GM10266 (cell line): Measurements from ENCODE around the gene UNC93A.
"Not testable (repeated sequence)": the region's sequence is repeated elsewhere in the genome, so short reads cannot be mapped to it uniquely, and the experiment has no call there.

Source experiments
- DNase-seq: peaks from one replicate; pipeline ENCODE4 v3.0.0; 2012; ENCODE audit errors: extremely low spot score
- TF ChIP-seq, protein P1 (sequence below): IDR thresholded peaks from 2 replicates; pipeline ENCODE4 v1.5.1; 2012; ENCODE audit warnings: mild to moderate bottlenecking, low read depth; ENCODE audit not compliant: control insufficient read depth, insufficient read depth; ENCODE audit errors: missing control alignments

UNC93A gene

DNA sequence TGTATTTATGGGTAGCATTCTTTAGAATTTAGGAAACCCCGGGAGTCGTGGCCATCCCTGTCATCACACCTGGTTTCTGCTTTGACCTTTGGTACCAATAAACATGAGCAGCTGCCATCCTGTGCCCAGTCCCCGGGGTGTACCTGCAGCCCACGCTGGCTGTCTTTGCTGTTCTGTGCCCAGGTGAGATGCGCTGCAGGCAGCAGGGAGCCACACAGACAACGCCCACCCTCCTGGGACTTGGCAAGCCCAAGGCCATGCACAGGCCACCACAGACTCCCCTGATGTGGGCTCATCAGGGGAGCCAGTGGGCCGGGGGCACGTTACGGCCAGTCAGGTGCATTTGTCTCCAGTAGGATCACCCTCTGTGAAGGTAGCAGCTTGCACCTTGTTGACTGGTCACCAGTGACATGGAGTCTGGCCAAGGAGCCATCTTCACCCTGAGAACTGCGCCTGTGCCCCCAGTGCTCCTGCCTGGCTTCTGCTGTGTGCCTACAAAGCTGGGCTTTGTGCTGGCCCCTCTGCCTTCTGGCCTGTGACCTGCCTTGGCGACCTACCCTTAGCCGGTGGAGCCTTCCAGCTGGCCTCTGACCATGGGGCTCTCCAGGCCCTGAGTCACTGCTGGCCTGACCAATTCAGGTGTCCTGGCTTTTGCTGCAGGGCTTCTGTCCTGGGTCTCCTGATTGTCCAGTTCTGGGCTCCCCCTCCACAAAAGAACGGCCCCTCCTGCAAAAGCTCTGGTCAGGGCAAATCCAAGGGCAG lies 14.2 kb upstream of the UNC93A start:
- TF ChIP-seq, protein P1, sequence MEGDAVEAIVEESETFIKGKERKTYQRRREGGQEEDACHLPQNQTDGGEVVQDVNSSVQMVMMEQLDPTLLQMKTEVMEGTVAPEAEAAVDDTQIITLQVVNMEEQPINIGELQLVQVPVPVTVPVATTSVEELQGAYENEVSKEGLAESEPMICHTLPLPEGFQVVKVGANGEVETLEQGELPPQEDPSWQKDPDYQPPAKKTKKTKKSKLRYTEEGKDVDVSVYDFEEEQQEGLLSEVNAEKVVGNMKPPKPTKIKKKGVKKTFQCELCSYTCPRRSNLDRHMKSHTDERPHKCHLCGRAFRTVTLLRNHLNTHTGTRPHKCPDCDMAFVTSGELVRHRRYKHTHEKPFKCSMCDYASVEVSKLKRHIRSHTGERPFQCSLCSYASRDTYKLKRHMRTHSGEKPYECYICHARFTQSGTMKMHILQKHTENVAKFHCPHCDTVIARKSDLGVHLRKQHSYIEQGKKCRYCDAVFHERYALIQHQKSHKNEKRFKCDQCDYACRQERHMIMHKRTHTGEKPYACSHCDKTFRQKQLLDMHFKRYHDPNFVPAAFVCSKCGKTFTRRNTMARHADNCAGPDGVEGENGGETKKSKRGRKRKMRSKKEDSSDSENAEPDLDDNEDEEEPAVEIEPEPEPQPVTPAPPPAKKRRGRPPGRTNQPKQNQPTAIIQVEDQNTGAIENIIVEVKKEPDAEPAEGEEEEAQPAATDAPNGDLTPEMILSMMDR: no peak
- DNase-seq: no peak

DNA sequence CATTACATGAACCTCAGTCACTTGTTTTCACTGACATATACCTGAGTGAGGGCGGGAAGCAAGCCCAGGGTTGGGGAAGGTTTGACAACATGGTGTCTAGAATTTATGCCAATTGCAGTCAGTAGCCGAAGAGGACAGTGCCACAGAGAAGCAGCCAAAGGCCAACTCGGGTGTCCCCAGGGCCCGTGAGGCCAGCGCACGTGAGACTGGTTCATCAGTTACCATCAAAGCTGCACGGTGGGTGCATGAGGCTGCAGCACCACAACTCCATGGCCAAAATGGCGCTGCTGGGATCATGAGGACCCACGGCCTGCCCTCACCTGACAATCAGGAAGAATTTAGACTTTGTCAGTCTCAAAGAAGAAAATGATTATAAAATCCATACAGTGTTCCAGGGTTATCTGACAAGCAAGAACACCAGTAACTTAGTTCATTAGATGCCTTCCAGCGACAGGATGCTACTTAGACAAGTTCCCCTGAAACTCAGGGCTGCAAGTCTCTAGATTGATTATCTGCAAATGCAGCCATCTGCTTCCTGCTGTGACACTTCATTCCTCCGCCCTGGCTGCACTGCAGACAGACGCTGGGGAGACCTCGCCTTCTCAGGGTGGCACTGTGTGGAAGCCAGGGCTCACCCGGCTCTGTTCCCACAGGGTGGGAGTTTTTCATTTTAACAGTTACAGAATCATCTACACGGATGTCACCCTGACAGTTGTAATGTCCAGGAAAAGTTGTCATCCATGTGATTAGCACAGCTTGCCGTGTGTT lies 12.8 kb upstream of the UNC93A start:
- not testable (repeated sequence) for DNase-seq

DNA sequence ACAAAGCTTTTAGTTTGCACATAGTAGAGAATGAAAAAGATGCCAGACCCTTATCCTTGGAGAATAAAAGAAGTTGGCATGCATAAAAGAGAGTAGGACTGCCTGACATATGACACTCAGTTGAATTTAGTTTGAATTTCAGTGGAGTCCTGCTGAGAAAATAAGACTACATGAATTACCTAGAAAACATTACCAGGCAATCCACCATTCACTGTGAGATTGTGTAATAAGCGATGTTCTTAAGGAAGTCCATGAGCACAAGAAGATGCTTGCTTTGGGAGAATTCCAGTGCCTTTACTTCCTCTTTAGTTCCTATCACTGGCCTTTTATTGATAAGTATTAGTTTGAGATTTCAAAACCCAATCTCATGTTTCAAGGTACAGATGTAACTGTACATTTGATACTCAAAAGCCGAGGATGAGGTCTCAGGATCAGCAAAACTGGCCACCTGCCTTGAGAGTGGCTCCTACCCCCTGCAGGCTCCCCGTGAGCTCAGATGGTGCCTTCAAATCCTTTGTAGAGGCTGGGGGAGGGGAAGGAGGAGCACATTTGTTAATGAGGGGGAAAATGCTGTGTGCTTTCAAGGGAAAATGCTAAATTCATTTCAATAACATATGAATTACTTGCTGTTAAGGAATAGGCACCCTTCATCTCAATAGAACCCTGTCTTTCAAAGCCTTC lies 11.2 kb upstream of the UNC93A start:
- DNase-seq: no peak
- TF ChIP-seq, protein P1: no peak

GRCh38 chr6:167280466-167280865 lies 10.6 kb upstream of the UNC93A start:
- DNase-seq: not testable (repeated sequence)

GRCh38 chr6:167282165-167282564 lies 8.9 kb upstream of the UNC93A start:
- no peak for DNase-seq
- TF ChIP-seq, protein P1: no peak

DNA sequence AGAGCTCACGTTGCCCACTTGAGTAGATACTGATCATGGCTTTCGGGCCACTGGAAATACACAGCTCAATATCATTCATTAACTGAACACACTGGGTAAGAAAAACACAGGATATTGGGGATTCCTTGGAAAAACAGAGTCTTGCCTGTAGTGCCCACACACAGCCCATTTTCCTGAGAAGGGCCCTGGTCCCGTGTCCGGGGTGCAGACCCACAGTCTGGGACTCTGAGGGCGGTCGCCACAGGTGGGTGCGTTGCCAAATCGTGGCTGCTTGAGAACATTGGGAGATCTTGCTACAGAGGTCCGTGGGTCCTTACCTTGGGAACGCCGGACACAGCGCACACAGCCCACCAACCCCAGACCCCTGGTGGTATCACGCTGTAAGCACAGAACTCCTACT lies 6.5 kb upstream of the UNC93A start:
- not testable (repeated sequence) for DNase-seq

GRCh38 chr6:167285077-167285770 lies 5.9 kb upstream of the UNC93A start:
- TF ChIP-seq, protein P1: no peak

GRCh38 chr6:167287513-167288048 lies 3.5 kb upstream of the UNC93A start:
- DNase-seq: no peak
- TF ChIP-seq, protein P1: no peak

More at GRCh38 chr6:167285077-167285770, 5.9 kb upstream of the UNC93A start:
- no peak for DNase-seq
